Measurements from ENCODE around the gene VPS33A. TPM values are rescaled to one million over a fixed set of nuclear protein-coding genes. Genes with fewer than 3 reads are reported as not detected.

Gene VPS33A
- total RNA-seq, 4 donors from 2014 or later = 13.6 to 19.4 (median 15.1) TPM

DNA sequence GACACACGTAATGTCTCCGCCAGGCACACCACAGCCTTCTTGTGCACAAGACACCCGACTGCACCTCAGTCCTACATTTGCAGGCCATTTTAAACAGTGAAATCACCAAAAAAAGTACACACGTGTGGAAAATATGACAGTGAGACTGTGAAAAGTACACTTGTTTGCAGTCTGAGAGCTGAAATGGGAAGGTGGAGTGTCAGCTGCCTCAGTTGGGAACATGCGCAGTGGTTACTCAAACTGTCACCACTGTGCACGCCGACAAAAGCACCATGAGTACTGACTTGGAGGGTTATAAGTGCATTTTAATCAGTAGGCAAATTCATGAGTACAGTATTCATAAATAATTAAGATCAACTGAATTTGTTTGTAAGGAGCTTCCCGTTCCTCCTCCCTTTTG is 15.8 kb downstream of the VPS33A start:
- Histone ChIP-seq H3K36me3 (peaks cover 56% of the 10 kb centered on the region), H3K4me3 (no peak overlapping the region), H3K4me1 (no peaks in the 10 kb centered on the region), H3K27ac (no peak overlapping the region), H3K27me3 (no peaks in the 10 kb centered on the region), H3K9me3 (no peaks in the 10 kb centered on the region)
- 94% methylated on average over 8 of the region's 8 CpGs for WGBS
- no peak for DNase-seq (ENCODE audit: low spot score in 2 of 2)
- no peak for TF ChIP-seq EP300 (IDR thresholded peaks at IDR 0.05)
- TF ChIP-seq POLR2AphosphoS5 (IDR thresholded peaks at IDR 0.05) = no peak
- TF ChIP-seq, protein P1, sequence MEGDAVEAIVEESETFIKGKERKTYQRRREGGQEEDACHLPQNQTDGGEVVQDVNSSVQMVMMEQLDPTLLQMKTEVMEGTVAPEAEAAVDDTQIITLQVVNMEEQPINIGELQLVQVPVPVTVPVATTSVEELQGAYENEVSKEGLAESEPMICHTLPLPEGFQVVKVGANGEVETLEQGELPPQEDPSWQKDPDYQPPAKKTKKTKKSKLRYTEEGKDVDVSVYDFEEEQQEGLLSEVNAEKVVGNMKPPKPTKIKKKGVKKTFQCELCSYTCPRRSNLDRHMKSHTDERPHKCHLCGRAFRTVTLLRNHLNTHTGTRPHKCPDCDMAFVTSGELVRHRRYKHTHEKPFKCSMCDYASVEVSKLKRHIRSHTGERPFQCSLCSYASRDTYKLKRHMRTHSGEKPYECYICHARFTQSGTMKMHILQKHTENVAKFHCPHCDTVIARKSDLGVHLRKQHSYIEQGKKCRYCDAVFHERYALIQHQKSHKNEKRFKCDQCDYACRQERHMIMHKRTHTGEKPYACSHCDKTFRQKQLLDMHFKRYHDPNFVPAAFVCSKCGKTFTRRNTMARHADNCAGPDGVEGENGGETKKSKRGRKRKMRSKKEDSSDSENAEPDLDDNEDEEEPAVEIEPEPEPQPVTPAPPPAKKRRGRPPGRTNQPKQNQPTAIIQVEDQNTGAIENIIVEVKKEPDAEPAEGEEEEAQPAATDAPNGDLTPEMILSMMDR (IDR thresholded peaks at IDR 0.05) = no peak
- TF ChIP-seq POLR2A (IDR thresholded peaks at IDR 0.05) = no peak

- H3K4me3 ChIP-seq = no peak overlapping the region
- 90% methylated on average over 6 of the region's 6 CpGs for WGBS
- H3K27ac ChIP-seq = no peak overlapping the region
- TF ChIP-seq, protein P1 (IDR thresholded peaks at IDR 0.05) = no peak
- TF ChIP-seq POLR2A (IDR thresholded peaks at IDR 0.05) = no peak
- TF ChIP-seq POLR2AphosphoS5 (IDR thresholded peaks at IDR 0.05) = no peak
- no peak for TF ChIP-seq EP300 (IDR thresholded peaks at IDR 0.05)
- no peak for DNase-seq (ENCODE audit: low spot score in 2 of 2)
- H3K27me3 ChIP-seq = no peaks in the 10 kb centered on the region
- peaks cover 56% of the 10 kb centered on the region for H3K36me3 ChIP-seq
- no peaks in the 10 kb centered on the region for H3K4me1 ChIP-seq
- no peaks in the 10 kb centered on the region for H3K9me3 ChIP-seq
Observed at GRCh38 chr12:122250047-122250446, 16.2 kb downstream of the VPS33A start.

DNA sequence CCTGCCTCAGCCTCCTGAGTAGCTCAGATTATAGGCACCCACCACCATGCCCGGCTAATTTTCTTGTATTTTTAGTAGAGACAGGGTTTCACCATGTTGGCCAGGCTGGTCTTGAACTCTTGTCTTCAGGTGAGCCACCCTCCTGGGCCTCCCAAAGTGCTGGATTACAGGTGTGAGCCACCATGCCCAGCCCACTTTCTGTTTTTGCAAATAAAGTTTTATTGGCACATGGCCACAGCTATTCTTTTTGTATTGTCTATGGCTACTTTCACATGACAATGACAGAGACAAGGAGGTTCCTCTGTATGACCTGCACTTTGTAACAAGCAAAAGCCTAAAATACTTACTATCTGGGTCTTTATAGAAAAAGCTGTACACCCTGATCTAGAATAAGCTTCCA is 20.7 kb downstream of the VPS33A start:
- DNase-seq (ENCODE audit: low spot score in 2 of 2) = no peak
- Histone ChIP-seq H3K27me3 (no peaks in the 10 kb centered on the region), H3K27ac (no peak overlapping the region), H3K36me3 (peaks cover 63% of the 10 kb centered on the region), H3K4me1 (no peaks in the 10 kb centered on the region), H3K9me3 (no peaks in the 10 kb centered on the region), H3K4me3 (no peak overlapping the region)
- WGBS = 90% methylated on average over 1 of the region's 1 CpG
- TF ChIP-seq EP300 (IDR thresholded peaks at IDR 0.05) (no peak), POLR2AphosphoS5 (IDR thresholded peaks at IDR 0.05) (no peak), POLR2A (IDR thresholded peaks at IDR 0.05) (no peak)
- TF ChIP-seq, protein P1 (IDR thresholded peaks at IDR 0.05) = no peak

DNA sequence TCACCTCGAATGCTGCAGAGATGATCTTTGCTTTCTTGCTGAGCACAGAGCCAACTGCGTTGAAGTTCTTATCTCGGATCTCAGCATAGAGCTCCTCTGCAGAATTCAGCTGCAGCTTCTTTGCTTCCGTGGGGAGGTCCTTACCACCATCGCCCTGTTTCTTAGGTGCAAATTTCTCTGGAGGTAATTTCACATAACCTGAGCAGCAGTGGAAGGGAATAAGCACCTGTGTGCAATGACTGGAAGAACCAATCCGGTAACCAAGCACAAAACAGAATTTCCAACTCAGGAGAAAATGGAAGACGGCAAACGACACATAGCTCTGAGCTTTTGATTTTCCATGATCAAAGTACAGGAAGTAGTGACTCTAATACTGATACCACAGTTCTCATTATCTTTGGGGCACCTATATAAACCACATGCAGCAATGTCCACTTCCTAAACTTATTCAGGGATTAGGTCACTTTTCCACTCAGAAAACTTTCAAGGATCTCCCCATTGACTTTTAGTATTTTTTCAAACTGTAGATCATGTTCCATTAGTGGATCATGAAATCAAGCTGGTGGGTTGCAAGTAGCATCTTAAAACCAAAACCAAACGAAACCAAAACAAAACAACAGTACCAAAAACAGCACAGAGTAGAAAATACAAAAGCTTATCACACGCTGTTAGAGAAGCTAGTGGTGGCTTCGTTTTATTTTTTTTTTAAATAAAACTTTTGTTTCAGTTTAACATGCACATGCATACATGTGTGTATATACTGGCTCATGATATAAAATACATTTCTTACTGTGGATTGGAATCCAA is 21.5 kb downstream of the VPS33A start:
- WGBS = 74% methylated on average over 11 of the region's 11 CpGs
- Histone ChIP-seq H3K4me1 (no peaks in the 10 kb centered on the region), H3K27me3 (no peaks in the 10 kb centered on the region), H3K36me3 (peaks cover 55% of the 10 kb centered on the region), H3K4me3 (no peak overlapping the region), H3K9me3 (no peaks in the 10 kb centered on the region), H3K27ac (no peak overlapping the region)
- DNase-seq (ENCODE audit: low spot score in 2 of 2) = no peak
- no peak for TF ChIP-seq POLR2AphosphoS5 (IDR thresholded peaks at IDR 0.05)
- TF ChIP-seq, protein P1 (IDR thresholded peaks at IDR 0.05) = no peak
- no peak for TF ChIP-seq POLR2A (IDR thresholded peaks at IDR 0.05)
- no peak for TF ChIP-seq EP300 (IDR thresholded peaks at IDR 0.05)

DNA sequence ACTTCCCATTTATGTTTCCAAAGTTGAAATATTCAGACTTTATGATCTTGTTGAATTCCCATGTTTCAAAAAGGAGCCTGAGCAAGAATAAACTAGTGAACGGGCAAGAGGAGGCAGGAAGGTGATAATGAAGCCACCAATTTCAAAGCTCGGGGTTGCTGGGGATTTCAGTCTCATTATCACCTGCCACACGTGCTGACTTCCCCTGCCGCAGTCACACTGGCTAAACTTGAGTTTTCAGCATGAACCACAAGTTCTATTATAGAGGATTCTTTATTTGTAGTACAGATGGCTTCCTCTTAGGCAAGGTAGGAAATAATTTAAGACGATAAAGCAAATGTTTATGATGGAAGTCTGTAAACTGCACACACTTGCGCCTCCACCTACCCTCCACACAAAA is 22.3 kb downstream of the VPS33A start:
- H3K4me1 ChIP-seq = no peaks in the 10 kb centered on the region
- no peak overlapping the region for H3K4me3 ChIP-seq
- H3K9me3 ChIP-seq = no peaks in the 10 kb centered on the region
- no peak for DNase-seq (ENCODE audit: low spot score in 2 of 2)
- no peak overlapping the region for H3K27ac ChIP-seq
- H3K27me3 ChIP-seq = no peaks in the 10 kb centered on the region
- H3K36me3 ChIP-seq = peaks cover 51% of the 10 kb centered on the region
- 74% methylated on average over 6 of the region's 6 CpGs for WGBS
- TF ChIP-seq POLR2A (IDR thresholded peaks at IDR 0.05) (no peak), EP300 (IDR thresholded peaks at IDR 0.05) (no peak), POLR2AphosphoS5 (IDR thresholded peaks at IDR 0.05) (no peak)
- TF ChIP-seq, protein P1 (IDR thresholded peaks at IDR 0.05) = no peak
